SK-N-SH treated with all-trans-retinoic acid at 6 μM for 48 hours (cell line): Measurements from ENCODE around the gene NUTM2D.
"Not testable (repeated sequence)": the region's sequence is repeated elsewhere in the genome, so short reads cannot be mapped to it uniquely, and the experiment has no call there.

Source experiments
- ARNTL ChIP-seq: fragments of 450-650 bp; formaldehyde crosslinking; IDR thresholded peaks from 2 replicates; pipeline ENCODE4 v1.5.0; 2020; ENCODE audit warnings: low read depth, mild to moderate bottlenecking, moderate library complexity, borderline replicate concordance
- BACH2 ChIP-seq: fragments of 250-450 bp; sonication (Bioruptor Pico); IDR thresholded peaks from 2 replicates; pipeline ENCODE4 v1.9.0; 2021; ENCODE audit warnings: mild to moderate bottlenecking, borderline replicate concordance
- CSRNP3 ChIP-seq: fragments of 250-450 bp; sonication (Bioruptor Pico); IDR thresholded peaks from 2 replicates; pipeline ENCODE4 v1.5.1; 2021; ENCODE audit warnings: mild to moderate bottlenecking, moderate library complexity
- GLIS3 ChIP-seq: fragments of 250-450 bp; sonication (Bioruptor Pico); IDR thresholded peaks from 2 replicates; pipeline ENCODE4 v1.5.0; 2020; ENCODE audit warnings: mild to moderate bottlenecking, moderate library complexity
- OSR1 ChIP-seq: fragments of 250-450 bp; sonication (Bioruptor Pico); IDR thresholded peaks from 2 replicates; pipeline ENCODE4 v1.8.0; 2022; ENCODE audit warnings: moderate library complexity, mild to moderate bottlenecking, inconsistent platforms
- TCF4 ChIP-seq: fragments of 250-450 bp; sonication (Bioruptor Pico); IDR thresholded peaks from 2 replicates; pipeline ENCODE4 v1.8.0; 2021; ENCODE audit warnings: mild to moderate bottlenecking, moderate library complexity, borderline replicate concordance
- TOX ChIP-seq: fragments of 250-450 bp; sonication (Bioruptor Pico); IDR thresholded peaks from 2 replicates; pipeline ENCODE4 v1.8.0; 2021; ENCODE audit warnings: mild to moderate bottlenecking, moderate library complexity, borderline replicate concordance
- ZFP30 ChIP-seq: fragments of 450-650 bp; formaldehyde crosslinking; IDR thresholded peaks from 2 replicates; pipeline ENCODE4 v1.5.0; 2022; ENCODE audit warnings: mild to moderate bottlenecking, moderate library complexity
- ZNF565 ChIP-seq: fragments of 450-650 bp; formaldehyde crosslinking; conservative IDR thresholded peaks from 2 replicates; pipeline ENCODE4 v1.5.0; 2020; ENCODE audit warnings: low read depth, mild to moderate bottlenecking, moderate library complexity
- TF ChIP-seq, protein P1 (sequence below): fragments of 250-450 bp; sonication (Bioruptor Pico); IDR thresholded peaks from 2 replicates; pipeline ENCODE4 v1.8.0; 2020; ENCODE audit warnings: mild to moderate bottlenecking, moderate library complexity, borderline replicate concordance
- TF ChIP-seq, protein P2 (sequence below): fragments of 250-450 bp; sonication (Bioruptor Pico); IDR thresholded peaks from 2 replicates; pipeline ENCODE4 v1.5.1; 2020; ENCODE audit warnings: low read depth, mild to moderate bottlenecking, moderate library complexity

- not testable (repeated sequence) for TF ChIP-seq GLIS3 (CRISPR knock-in tag); ZFP30 (CRISPR knock-in tag); ZNF565; BACH2 (CRISPR knock-in tag); TCF4 (CRISPR knock-in tag); CSRNP3 (CRISPR knock-in tag); TOX (CRISPR knock-in tag); OSR1 (CRISPR knock-in tag); ARNTL (CRISPR knock-in tag)
- TF ChIP-seq, protein P1, sequence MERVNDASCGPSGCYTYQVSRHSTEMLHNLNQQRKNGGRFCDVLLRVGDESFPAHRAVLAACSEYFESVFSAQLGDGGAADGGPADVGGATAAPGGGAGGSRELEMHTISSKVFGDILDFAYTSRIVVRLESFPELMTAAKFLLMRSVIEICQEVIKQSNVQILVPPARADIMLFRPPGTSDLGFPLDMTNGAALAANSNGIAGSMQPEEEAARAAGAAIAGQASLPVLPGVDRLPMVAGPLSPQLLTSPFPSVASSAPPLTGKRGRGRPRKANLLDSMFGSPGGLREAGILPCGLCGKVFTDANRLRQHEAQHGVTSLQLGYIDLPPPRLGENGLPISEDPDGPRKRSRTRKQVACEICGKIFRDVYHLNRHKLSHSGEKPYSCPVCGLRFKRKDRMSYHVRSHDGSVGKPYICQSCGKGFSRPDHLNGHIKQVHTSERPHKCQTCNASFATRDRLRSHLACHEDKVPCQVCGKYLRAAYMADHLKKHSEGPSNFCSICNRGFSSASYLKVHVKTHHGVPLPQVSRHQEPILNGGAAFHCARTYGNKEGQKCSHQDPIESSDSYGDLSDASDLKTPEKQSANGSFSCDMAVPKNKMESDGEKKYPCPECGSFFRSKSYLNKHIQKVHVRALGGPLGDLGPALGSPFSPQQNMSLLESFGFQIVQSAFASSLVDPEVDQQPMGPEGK (CRISPR knock-in tag) = not testable (repeated sequence)
- TF ChIP-seq, protein P2, sequence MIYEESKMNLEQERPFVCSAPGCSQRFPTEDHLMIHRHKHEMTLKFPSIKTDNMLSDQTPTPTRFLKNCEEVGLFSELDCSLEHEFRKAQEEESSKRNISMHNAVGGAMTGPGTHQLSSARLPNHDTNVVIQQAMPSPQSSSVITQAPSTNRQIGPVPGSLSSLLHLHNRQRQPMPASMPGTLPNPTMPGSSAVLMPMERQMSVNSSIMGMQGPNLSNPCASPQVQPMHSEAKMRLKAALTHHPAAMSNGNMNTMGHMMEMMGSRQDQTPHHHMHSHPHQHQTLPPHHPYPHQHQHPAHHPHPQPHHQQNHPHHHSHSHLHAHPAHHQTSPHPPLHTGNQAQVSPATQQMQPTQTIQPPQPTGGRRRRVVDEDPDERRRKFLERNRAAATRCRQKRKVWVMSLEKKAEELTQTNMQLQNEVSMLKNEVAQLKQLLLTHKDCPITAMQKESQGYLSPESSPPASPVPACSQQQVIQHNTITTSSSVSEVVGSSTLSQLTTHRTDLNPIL = not testable (repeated sequence)
Observed at GRCh38 chr10:87355110-87355509, 2.4 kb upstream of the NUTM2D start.
